Chondrocyte (in vitro differentiated cells): ENCODE data around the gene SENP8. TPM values are rescaled to one million over a fixed set of nuclear protein-coding genes. Genes with fewer than 3 reads are reported as not detected.

Source experiments
- DNase-seq: peaks from one replicate; pipeline ENCODE4 v3.0.0; 2021; ENCODE audit warnings: mixed read lengths, low spot score
- H3K27ac Mint-ChIP-seq: one replicate; pipeline ENCODE4 v1.8.0; 2021; ENCODE audit warnings: mild to moderate bottlenecking, moderate library complexity, mixed read lengths; ENCODE audit not compliant: unreplicated experiment
- H3K27me3 Mint-ChIP-seq: 2 replicates; pipeline ENCODE4 v1.8.0; 2021; ENCODE audit warnings: low read depth, mixed read lengths
- H3K36me3 Mint-ChIP-seq: 2 replicates; pipeline ENCODE4 v1.8.0; 2021; ENCODE audit warnings: low read depth, mixed read lengths
- H3K4me1 Mint-ChIP-seq: 2 replicates; pipeline ENCODE4 v1.8.0; 2021; ENCODE audit warnings: low read depth, mild to moderate bottlenecking, mixed read lengths
- H3K4me3 Mint-ChIP-seq: one replicate; pipeline ENCODE4 v1.8.0; 2021; ENCODE audit warnings: mild to moderate bottlenecking, moderate library complexity, mixed read lengths; ENCODE audit not compliant: unreplicated experiment
- H3K9me3 Mint-ChIP-seq: 2 replicates; pipeline ENCODE4 v1.8.0; 2021; ENCODE audit warnings: low read depth, mixed read lengths
- CTCF ChIP-seq: fragments of 200-600 bp; sonication (generic); IDR thresholded peaks from 2 replicates; pipeline ENCODE4 v1.5.0; 2021; ENCODE audit warnings: antibody characterized with exemption, mild to moderate bottlenecking, moderate library complexity
- total RNA-seq: library from RNA; stranded (reverse); gene quantifications from 3 replicates; pipeline ENCODE4 v1.2.1, GENCODE V29; 2021

Gene SENP8
- total RNA-seq, 1 donor from 2014 or later = 2.9 TPM

DNA sequence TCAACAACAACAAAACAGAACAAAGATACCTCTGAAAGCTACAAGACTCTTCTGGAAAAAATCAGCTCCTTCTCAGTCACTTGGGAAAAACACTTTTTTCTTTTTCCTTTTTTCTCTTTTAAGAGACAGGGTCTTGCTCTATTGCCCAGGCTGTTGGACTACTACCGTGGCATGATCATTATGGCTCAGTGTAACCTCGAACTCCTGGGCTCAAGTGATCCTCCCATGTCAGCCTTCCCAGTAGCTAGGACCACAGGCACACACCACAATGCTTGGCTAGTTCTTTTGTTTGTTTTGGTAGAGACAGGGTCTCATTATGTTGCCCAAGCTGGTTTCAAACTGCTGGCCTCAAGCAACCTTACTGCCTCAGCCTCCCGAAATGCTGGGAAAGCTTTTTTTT is 13.1 kb upstream of the SENP8 start:
- Mint-ChIP-seq H3K27me3 (no peaks in the 10 kb centered on the region), H3K9me3 (no peaks in the 10 kb centered on the region), H3K4me3 (no peak overlapping the region), H3K4me1 (peaks cover 28% of the 10 kb centered on the region), H3K36me3 (no peaks in the 10 kb centered on the region), H3K27ac (no peak overlapping the region)
- no peak for TF ChIP-seq CTCF
- DNase-seq = no peak

GRCh38 chr15:72106068-72106467 is 12.1 kb upstream of the SENP8 start:
- no peak overlapping the region for H3K27ac Mint-ChIP-seq
- TF ChIP-seq CTCF = no peak
- H3K4me3 Mint-ChIP-seq = no peak overlapping the region
- H3K9me3 Mint-ChIP-seq = no peaks in the 10 kb centered on the region
- H3K27me3 Mint-ChIP-seq = no peaks in the 10 kb centered on the region
- peaks cover 33% of the 10 kb centered on the region for H3K4me1 Mint-ChIP-seq
- DNase-seq = no peak
- no peaks in the 10 kb centered on the region for H3K36me3 Mint-ChIP-seq

DNA sequence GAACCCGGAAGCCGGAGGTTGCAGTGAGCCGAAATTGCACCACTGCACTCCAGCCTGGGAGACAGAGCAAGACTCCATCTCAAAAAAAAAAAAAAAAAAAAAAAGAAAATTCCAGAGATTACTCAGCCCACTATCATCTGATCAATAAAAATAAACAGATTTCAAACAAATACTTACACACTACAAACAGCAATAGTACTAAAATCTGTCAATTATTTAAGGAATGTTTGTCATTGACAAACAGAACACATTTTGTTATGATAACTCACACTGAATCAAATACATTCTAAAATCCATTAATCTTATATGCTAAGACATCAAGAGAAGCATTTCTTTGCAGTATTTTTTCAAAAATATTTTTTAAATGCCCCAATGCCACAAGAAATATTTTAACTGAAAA is 7.8 kb upstream of the SENP8 start:
- Mint-ChIP-seq H3K27me3 (no peaks in the 10 kb centered on the region), H3K4me3 (no peak overlapping the region), H3K27ac (no peak overlapping the region), H3K9me3 (no peaks in the 10 kb centered on the region), H3K36me3 (no peaks in the 10 kb centered on the region), H3K4me1 (peaks cover 40% of the 10 kb centered on the region)
- no peak for TF ChIP-seq CTCF
- no peak for DNase-seq

DNA sequence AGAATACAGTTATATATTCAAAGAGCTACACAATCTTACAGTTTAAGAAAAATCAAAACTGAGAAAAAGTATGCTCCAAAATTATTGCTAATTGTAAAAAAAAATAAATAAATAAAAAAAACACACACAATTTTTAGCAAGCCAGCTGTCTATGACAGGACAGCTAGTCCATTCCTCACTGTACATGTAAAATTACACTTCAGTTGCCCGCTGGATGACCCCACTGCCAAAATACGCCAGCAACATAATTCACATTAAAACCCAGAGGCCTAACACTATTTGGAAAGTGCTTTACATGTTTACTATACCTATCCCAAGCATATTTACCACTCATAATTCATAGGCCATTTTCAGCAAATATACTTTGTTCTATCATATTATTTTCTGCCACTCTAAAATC is 6.1 kb upstream of the SENP8 start:
- DNase-seq = no peak
- Mint-ChIP-seq H3K27ac (no peak overlapping the region), H3K9me3 (no peaks in the 10 kb centered on the region), H3K4me1 (peaks cover 47% of the 10 kb centered on the region), H3K4me3 (no peak overlapping the region), H3K27me3 (no peaks in the 10 kb centered on the region), H3K36me3 (no peaks in the 10 kb centered on the region)
- no peak for TF ChIP-seq CTCF

DNA sequence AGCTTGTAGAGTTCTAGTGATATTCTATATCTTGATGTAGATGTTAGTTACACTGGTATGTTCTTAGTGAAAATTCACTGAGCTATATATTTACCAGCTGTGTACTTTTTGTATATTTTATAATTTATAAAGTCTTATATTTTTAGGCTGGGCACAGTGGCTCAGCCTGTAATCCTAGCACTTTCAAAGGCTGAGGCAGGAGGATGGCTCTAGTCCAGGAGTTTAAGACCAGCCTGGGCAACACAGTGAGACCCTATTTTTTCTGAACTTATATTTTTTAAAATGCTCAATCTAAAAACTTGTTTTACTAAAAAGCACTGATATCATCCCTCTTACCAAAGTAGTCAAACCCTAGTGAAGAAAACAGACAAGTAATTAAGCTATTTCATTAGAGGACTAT is 5.4 kb upstream of the SENP8 start:
- Mint-ChIP-seq H3K27ac (no peak overlapping the region), H3K9me3 (no peaks in the 10 kb centered on the region), H3K4me3 (no peak overlapping the region), H3K36me3 (no peaks in the 10 kb centered on the region), H3K27me3 (no peaks in the 10 kb centered on the region), H3K4me1 (peaks cover 46% of the 10 kb centered on the region)
- no peak for DNase-seq
- no peak for TF ChIP-seq CTCF
